Measurements from ENCODE around the gene PKN2. TPM values are rescaled to one million over a fixed set of nuclear protein-coding genes. Genes with fewer than 3 reads are reported as not detected.
"Not testable (repeated sequence)": the region's sequence is repeated elsewhere in the genome, so short reads cannot be mapped to it uniquely, and the experiment has no call there.

Gene PKN2
- total and polyA plus RNA-seq, 7 donors = 6.2 to 21.2 (median 16.7) TPM

DNA sequence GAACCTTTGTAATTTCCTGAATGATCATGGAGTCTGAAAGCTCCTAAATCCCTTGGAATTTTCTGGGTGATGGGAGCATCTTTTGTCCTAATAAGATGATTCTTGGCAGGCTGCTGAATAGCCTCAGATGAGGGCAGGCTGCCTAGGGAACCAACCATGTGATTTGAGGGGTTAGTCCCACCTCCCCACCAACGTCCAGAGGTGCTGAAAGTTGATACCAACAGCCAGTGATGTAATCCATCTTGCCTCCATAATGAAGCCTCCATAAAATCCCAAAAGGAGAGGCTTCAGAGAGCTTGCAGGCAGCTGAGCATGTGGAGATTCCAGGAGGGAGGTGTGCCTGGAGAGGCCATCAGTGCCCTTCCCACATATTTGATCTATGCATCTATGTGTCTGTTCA is 163.6 kb downstream of the PKN2 start:
- DNase-seq = no peak

DNA sequence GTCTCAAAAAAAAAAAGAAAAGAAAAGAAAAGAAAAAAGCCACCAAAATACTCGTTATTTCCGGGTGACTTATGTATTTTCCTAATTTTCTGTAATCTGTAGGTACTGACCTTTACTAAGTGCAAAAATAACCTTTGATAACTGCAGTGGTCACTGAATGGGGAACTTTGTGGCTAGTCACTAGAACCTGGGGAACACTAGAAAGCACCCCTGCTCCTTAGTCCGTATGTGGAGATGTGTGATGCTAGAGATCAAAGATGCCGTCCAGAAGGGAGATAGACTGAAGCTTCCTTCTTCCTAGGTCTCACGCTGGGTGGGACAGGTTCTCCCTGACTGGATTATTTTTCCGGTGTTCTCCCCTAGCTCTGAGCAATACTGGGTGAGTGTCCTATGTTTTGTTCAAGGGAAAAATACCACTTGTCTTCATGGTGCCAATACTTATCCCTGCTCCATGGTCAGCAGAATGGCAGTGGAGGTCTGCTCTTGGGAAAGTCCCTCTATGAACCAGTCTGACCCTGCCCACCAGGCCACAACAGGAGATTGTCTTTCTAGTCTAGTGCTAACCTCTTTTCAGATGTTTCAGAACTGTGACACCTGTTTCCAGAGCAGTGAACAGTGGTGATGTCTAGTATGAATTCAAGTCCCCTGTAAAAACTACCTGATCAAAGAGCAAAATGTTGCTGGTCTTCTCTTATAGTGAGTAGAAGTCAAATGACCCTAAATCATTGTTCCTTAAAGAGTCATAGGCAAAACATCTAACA is 167.4 kb downstream of the PKN2 start:
- intact Hi-C loops (cut with DNase I) = no loop called here
- ATAC-seq (no peak), DNase-seq (no peak)
- Histone ChIP-seq H3K9me3 (no peaks in the 10 kb centered on the region), H3K27me3 (ENCODE audit: insufficient read depth in 3 of 3, low read length in 2 of 3) (no peaks in the 10 kb centered on the region), H3K27ac (no peak overlapping the region), H3K4me1 (no peaks in the 10 kb centered on the region), H3K4me3 (no peak overlapping the region), H3K36me3 (ENCODE audit: insufficient read depth in 1 of 2, low read depth in 1 of 2) (peaks cover 0 to 67% of the 10 kb centered on the region in 2 donors)
- 87 to 89% (median 89%) methylated on average over 6 of the region's 6 CpGs for WGBS, 3 donors
- TF ChIP-seq, protein P1, sequence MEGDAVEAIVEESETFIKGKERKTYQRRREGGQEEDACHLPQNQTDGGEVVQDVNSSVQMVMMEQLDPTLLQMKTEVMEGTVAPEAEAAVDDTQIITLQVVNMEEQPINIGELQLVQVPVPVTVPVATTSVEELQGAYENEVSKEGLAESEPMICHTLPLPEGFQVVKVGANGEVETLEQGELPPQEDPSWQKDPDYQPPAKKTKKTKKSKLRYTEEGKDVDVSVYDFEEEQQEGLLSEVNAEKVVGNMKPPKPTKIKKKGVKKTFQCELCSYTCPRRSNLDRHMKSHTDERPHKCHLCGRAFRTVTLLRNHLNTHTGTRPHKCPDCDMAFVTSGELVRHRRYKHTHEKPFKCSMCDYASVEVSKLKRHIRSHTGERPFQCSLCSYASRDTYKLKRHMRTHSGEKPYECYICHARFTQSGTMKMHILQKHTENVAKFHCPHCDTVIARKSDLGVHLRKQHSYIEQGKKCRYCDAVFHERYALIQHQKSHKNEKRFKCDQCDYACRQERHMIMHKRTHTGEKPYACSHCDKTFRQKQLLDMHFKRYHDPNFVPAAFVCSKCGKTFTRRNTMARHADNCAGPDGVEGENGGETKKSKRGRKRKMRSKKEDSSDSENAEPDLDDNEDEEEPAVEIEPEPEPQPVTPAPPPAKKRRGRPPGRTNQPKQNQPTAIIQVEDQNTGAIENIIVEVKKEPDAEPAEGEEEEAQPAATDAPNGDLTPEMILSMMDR (IDR thresholded peaks at IDR 0.05) = no peak

More for the DNA sequence above, 163.6 kb downstream of the PKN2 start:
- Histone ChIP-seq H3K36me3 (ENCODE audit: insufficient read depth in 1 of 2, low read depth in 1 of 2) (peaks cover 0 to 29% of the 10 kb centered on the region in 2 donors), H3K9me3 (no peaks in the 10 kb centered on the region), H3K4me3 (no peak overlapping the region), H3K27me3 (ENCODE audit: insufficient read depth in 3 of 3, low read length in 2 of 3) (no peaks in the 10 kb centered on the region), H3K27ac (no peak overlapping the region), H3K4me1 (no peaks in the 10 kb centered on the region)
- 4 to 23% (median 10%) methylated on average over 1 of the region's 1 CpG for WGBS, 3 donors
- TF ChIP-seq, protein P1 (IDR thresholded peaks at IDR 0.05) = no peak
- intact Hi-C loops (cut with DNase I) = no loop called here
- no peak for ATAC-seq

DNA sequence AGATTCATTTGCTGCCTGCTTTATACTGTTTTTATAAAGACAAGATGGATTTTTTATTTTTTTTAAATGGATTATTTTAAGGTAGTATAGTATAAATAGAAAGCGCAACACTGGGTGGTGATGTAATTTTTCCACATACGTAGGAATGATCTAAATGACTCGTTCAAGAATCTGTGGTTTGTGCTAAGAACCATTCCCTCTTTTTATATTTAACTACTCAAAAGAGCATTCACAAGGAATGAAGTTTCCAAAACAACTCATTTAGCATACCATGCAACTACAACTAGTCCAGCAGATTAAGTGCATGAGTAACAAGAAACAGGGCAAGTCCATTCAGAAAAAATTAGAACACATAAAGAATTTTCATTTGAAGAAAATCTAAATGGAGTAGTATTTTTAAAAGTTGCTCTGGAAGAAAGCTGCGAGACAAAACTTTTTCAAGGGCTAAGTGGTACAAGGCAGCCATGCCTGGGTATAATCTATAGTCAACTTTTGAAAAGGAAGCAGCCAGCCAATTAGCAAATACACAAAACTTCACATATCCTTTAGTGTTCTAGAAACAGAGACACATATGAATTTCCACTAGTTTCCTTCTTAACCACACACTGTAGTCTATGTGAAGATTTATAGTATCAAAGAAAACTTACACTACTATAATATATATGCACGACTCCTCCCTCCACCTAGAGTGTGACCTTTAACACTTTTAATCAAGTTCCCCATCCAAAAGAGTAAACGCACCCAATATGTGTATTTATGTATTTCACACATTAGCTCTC is 183.9 kb downstream of the PKN2 start:
- Histone ChIP-seq H3K27me3 (ENCODE audit: insufficient read depth in 3 of 3, low read length in 2 of 3) (no peaks in the 10 kb centered on the region), H3K4me3 (no peak overlapping the region), H3K4me1 (peaks cover 4% of the 10 kb centered on the region), H3K9me3 (no peaks in the 10 kb centered on the region), H3K27ac (no peak overlapping the region), H3K36me3 (ENCODE audit: insufficient read depth in 1 of 2, low read depth in 1 of 2) (peaks cover 0 to 16% of the 10 kb centered on the region in 2 donors)
- no peak for DNase-seq
- TF ChIP-seq, protein P1 (IDR thresholded peaks at IDR 0.05) = no peak
- no peak for ATAC-seq
- WGBS, 3 donors = 73 to 75% (median 73%) methylated on average over 6 of the region's 6 CpGs
- intact Hi-C loops (cut with DNase I) = no loop called here

DNA sequence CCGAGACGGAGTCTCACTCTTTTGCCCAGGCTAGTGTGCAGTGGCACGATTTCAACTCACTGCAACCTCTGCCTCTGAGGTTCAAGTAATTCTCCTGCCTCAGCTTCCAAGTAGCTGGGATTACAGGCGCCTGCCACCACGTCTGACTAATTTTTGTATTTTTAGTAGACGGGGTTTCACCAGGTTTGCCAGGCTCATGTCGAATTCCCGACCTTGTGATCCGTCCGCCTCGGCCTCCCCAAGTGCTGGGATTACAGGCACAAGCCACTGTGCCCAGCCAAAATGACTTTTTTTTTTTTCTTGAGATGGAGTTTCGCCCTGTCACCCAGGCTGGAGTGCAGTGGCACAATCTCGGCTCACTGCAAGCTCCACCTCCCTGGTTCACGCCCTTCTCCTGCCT is 185.6 kb downstream of the PKN2 start:
- H3K9me3 ChIP-seq; H3K36me3 ChIP-seq (ENCODE audit: insufficient read depth in 1 of 2, low read depth in 1 of 2); H3K4me3 ChIP-seq; DNase-seq; H3K27me3 ChIP-seq (ENCODE audit: insufficient read depth in 3 of 3, low read length in 2 of 3); H3K27ac ChIP-seq; H3K4me1 ChIP-seq: not testable (repeated sequence)
- intact Hi-C loops (cut with DNase I) = loop anchor here in 1 of 2 donors (10.0 kb wide), 2 partner anchors 175 to 215 kb away; no protein-coding TSS in a partner anchor
- WGBS, 3 donors = 73 to 95% (median 78%) methylated on average over 14 of the region's 14 CpGs
- ATAC-seq = peak; percentile 30 to 71 (median 48)

DNA sequence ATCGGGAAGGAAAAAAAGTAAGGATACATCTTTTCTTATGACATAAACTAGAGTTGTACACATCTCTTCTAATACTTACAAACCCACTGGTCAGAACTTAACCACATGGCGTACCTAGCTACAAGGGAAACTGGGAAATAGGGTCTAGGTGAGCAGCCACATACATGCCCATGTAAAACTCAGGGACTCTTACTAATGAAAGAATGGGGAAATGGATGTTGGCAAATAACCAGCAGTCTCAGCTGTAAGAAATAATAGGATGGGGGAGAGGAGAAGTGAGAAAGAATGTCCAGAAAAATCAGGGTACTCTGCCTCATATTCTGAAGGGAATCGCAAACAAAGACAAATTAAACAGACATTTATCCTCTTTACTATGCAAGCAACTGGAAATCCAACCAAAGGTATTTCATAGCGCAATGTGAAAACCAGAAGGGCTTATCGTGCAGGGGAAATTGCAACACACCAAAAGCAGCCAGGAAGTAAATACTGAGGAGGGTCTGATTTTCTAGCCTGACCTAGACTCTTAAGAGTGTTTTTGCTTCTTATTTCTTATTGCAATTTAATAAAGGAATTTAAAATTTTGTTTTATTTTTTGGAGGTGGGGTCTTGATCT is 189.8 kb downstream of the PKN2 start:
- 67 to 70% (median 68%) methylated on average over 5 of the region's 5 CpGs for WGBS, 3 donors
- no peaks in the 10 kb centered on the region for H3K9me3 ChIP-seq
- H3K4me1 ChIP-seq = peaks cover 12% of the 10 kb centered on the region
- TF ChIP-seq, protein P1 (IDR thresholded peaks at IDR 0.05) = no peak
- no peaks in the 10 kb centered on the region for H3K27me3 ChIP-seq (ENCODE audit: insufficient read depth in 3 of 3, low read length in 2 of 3)
- intact Hi-C loops (cut with DNase I) = loop anchor here in 1 of 2 donors (10.0 kb wide), 2 partner anchors 179 to 219 kb away; no protein-coding TSS in a partner anchor
- peaks cover 0 to 12% of the 10 kb centered on the region in 2 donors for H3K36me3 ChIP-seq (ENCODE audit: insufficient read depth in 1 of 2, low read depth in 1 of 2)
- ATAC-seq = no peak
- no peak for DNase-seq
- no peak overlapping the region for H3K27ac ChIP-seq
- H3K4me3 ChIP-seq = no peak overlapping the region

Data from psoas muscle (tissue), 8 donors.